Pancreas (tissue), 10 donors: ENCODE data around the gene ASIC2. TPM values are rescaled to one million over a fixed set of nuclear protein-coding genes. Genes with fewer than 3 reads are reported as not detected.

Source experiments
- ATAC-seq, 4 donors: fragments of 200-7000 bp; cut with Tn5 transposase; one replicate each; pipeline versions ENCODE4 v1.8.0 to v1.9.1; 2020; ENCODE audit warnings: mild to moderate bottlenecking in 4 of 4, moderate library complexity in 4 of 4
- DNase-seq, 6 donors: peaks; one replicate each; pipeline ENCODE4 v3.0.0-alpha.2; 2020
- FAIRE-seq: peaks from 2 replicates; lab custom pipeline; 2012; peaks lifted over from hg19 to GRCh38; lab: Jason Lieb, UNC
- H3K27ac ChIP-seq, 4 donors: fragments of 200-600 bp; sonication (generic); 1 replicate in 3 of 4; 2 replicates in 1 of 4; pipeline versions ENCODE4 v1.5.0 to v1.8.0; 2020
- H3K27me3 ChIP-seq, 4 donors: fragments of 200-600 bp; one replicate each; pipeline ENCODE4 v1.8.0; 2021
- H3K36me3 ChIP-seq, 3 donors: fragments of 200-600 bp; sonication (generic) in 1 of 3; one replicate each; pipeline versions ENCODE4 v1.5.0 to v1.8.0; 2020 to 2021
- H3K4me1 ChIP-seq, 3 donors: fragments of 200-600 bp; one replicate each; pipeline ENCODE4 v1.8.0; 2021
- H3K4me3 ChIP-seq, 4 donors: fragments of 200-600 bp; sonication (generic) in 2 of 4; one replicate each; pipeline versions ENCODE4 v1.5.0 to v1.8.0; 2020 to 2021
- H3K9me3 ChIP-seq, 4 donors: fragments of 200-600 bp; one replicate each; pipeline ENCODE4 v1.8.0; 2021
- WGBS, 2 donors: extraction: QIAGEN DNeasy Blood & Tissue Kit; methylation state at CpG; one replicate each; pipeline ENCODE4 v1.1.7; 2013; 5-methylcytosine and 5-hydroxymethylcytosine counted together
- intact Hi-C, 3 donors: fragments of 100-400 bp; cut with DNase I; formaldehyde crosslinking; loops; one replicate each; pipeline versions ENCODE4 v1.11.1 to v1.14.2; 2022
- polyA plus RNA-seq, 2 donors: library from polyadenylated mRNA; stranded (reverse); fragments of 200-250 nt; gene quantifications; one replicate each; pipeline ENCODE4 v1.2.3, GENCODE V29; 2013
- total RNA-seq, 6 donors: library from RNA; stranded (reverse); fragmentation: NEBNext Ultra II Directional in 4 of 6; extraction: Animal tissue kit (Norgen Biotek cat#: 25700) in 4 of 6; gene quantifications; one replicate each; pipeline versions ENCODE4 v1.2.1 to v1.2.4, GENCODE V29; 2021 to 2023
- TF ChIP-seq, protein P1 (sequence below), 4 donors: fragments of 200-600 bp; sonication (generic) in 3 of 4; IDR thresholded peaks; one replicate each; pipeline versions ENCODE4 v1.5.0 to v1.8.0; 2021; ENCODE audit warnings: antibody characterized with exemption in 4 of 4
- donor health status: healthy with polysubstance abuse.
- donor health status: DM: no; HTN: no; CAD: no; lungs with moderate emphysema.
- donor health status: DM: no; HTN: no; CAD: no.
- donor health status: control.
- donor health status: control.
- donor health status: Bipolar disorder and iron deficiency.
- donor health status: DM: yes; HTN: yes; CAD: no.
- donor health status: DM: no; HTN: no; CAD: no.
- donor health status: DM: no; HTN: no; CAD: no.
- donor health status: DM: yes; HTN: yes; CAD: no.

Gene ASIC2
- total and polyA plus RNA-seq, 8 donors = 0.09 to 0.14 (median 0.09) TPM; not detected in 5

DNA sequence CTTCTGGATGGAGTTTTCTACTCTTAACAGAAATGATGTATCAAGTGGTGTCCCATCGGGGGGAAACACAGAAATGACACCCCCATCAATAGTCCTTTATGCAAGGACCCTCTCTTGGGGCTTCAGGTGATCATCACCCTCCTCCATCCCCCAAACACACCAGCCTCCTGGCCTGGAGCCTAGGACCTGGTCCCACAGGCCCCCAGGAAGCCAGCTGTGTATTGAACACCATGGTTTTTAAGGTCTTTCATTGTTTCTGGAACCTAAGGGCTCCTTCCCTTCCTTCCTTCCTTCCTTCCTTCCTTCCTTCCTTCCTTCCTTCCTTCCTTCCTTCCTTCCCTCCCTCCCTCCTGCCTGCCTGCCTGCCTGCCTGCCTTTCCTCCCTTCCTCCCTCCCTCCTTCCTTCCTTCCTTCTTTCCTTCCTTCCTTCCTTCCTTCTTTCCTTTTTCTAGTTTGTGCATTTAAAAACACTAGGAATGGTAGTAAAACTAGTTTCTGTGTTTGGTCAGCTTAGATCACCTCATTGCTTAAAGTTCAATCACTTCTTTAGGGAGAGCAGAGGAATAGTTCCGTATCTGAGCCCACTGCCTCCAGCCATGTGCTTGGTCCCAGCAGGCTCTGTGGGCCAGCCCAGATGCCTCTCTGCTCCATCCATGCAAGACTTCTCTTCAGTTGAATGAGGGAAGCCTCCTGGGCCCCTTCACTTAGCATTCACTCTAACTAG lies 23.6 kb downstream of the ASIC2 start:
- Histone ChIP-seq H3K27me3 (no peaks in the 10 kb centered on the region), H3K36me3 (no peaks in the 10 kb centered on the region), H3K4me3 (no peak overlapping the region), H3K9me3 (no peaks in the 10 kb centered on the region), H3K4me1 (no peaks in the 10 kb centered on the region), H3K27ac (no peak overlapping the region)
- ATAC-seq (no peak), DNase-seq (no peak), FAIRE-seq (no peak)
- 62 to 66% methylated on average over 2 of the region's 2 CpGs for WGBS, 2 donors
- TF ChIP-seq, protein P1, sequence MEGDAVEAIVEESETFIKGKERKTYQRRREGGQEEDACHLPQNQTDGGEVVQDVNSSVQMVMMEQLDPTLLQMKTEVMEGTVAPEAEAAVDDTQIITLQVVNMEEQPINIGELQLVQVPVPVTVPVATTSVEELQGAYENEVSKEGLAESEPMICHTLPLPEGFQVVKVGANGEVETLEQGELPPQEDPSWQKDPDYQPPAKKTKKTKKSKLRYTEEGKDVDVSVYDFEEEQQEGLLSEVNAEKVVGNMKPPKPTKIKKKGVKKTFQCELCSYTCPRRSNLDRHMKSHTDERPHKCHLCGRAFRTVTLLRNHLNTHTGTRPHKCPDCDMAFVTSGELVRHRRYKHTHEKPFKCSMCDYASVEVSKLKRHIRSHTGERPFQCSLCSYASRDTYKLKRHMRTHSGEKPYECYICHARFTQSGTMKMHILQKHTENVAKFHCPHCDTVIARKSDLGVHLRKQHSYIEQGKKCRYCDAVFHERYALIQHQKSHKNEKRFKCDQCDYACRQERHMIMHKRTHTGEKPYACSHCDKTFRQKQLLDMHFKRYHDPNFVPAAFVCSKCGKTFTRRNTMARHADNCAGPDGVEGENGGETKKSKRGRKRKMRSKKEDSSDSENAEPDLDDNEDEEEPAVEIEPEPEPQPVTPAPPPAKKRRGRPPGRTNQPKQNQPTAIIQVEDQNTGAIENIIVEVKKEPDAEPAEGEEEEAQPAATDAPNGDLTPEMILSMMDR (IDR thresholded peaks at IDR 0.05) = no peak
- intact Hi-C loops = no loop called here

DNA sequence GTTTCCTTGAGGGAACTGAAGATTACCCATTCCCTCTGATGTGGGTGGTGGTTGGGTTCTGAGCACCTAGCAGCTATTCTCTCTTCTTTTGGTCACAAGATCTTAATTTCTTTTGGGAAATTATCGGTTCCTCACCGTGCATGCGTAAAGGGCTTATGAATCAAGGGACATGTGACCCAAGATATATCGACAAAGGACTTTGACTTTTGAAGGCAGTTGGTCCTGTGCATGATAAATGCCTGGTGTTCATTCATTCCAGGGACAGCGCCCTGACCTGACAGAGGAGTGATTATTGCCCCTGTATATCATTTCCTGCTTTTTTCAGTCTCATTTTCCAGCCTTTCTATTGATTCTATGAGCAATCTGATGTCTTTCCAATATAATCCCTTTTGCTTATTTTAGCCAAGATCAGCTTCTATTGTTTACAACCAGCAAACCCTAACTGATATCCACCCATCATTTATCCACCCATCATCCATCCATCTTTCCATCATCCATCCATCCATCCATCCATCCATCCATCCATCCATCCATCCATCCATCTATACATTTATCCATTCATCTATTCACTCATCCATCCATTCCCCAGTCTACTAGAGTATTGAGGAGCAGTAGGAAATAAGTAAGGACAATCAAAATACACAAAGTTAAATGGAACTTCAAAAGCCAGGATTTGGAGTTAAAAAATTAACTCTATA lies 25.1 kb downstream of the ASIC2 start:
- ATAC-seq (no peak), FAIRE-seq (no peak), DNase-seq (no peak)
- Histone ChIP-seq H3K36me3 (no peaks in the 10 kb centered on the region), H3K4me1 (no peaks in the 10 kb centered on the region), H3K9me3 (no peaks in the 10 kb centered on the region), H3K27ac (no peak overlapping the region), H3K27me3 (no peaks in the 10 kb centered on the region), H3K4me3 (no peak overlapping the region)
- TF ChIP-seq, protein P1 (IDR thresholded peaks at IDR 0.05) = no peak
- intact Hi-C loops = no loop called here
- WGBS, 2 donors = 54 to 82% methylated on average over 5 of the region's 5 CpGs

DNA sequence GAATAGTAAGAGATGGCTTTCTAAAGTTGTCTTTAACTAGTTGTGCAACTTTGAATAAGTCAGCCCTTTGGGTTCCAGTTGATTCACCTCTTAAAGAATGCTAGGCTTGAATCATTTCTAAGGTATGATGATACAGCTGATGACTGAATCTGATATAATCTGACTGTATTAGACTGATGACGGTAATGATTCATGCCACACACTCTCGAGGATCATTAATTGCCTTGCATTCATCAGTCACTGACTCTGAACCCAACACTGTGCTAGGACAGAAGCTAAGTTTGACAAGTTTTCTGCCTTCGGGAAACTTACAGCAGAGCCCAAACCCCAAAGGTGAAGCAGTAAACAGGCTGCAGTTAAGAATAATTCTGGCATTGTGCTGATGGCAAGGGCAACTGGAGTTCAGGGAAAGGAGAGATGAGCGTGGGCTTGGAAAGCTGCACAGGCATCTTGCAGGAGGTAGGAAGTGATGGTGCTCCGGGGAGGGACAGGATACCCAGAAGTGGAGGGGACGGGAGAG lies 25.8 kb downstream of the ASIC2 start:
- DNase-seq (no peak), ATAC-seq (no peak), FAIRE-seq (no peak)
- 42 to 51% methylated on average over 6 of the region's 6 CpGs for WGBS, 2 donors
- no peak overlapping the region for H3K4me3 ChIP-seq
- TF ChIP-seq, protein P1 (IDR thresholded peaks at IDR 0.05) = no peak
- no peaks in the 10 kb centered on the region for H3K9me3 ChIP-seq
- no peaks in the 10 kb centered on the region for H3K27me3 ChIP-seq
- no peaks in the 10 kb centered on the region for H3K4me1 ChIP-seq
- H3K27ac ChIP-seq = no peak overlapping the region
- intact Hi-C loops = no loop called here
- no peaks in the 10 kb centered on the region for H3K36me3 ChIP-seq

DNA sequence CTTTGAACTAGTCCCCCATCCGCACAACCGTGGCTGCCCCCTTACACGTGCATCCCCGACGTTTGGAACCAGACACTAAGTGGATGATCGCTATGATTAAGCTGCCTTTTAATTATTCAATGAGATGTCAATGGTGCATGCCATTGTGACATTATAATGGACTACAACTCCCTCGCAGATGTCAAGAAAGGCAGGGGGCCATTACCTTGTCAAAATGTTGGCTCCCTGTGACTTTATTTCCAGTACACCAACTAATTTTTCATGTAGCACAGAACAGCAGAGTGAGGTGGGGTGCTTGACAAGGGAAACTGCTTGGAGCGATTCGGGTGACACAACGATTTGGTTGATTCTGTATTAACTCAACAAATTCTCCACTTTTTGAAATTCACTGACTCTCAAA lies 26.5 kb downstream of the ASIC2 start:
- WGBS, 2 donors = 56 to 61% methylated on average over 10 of the region's 10 CpGs
- Histone ChIP-seq H3K9me3 (no peaks in the 10 kb centered on the region), H3K4me1 (no peaks in the 10 kb centered on the region), H3K27me3 (no peaks in the 10 kb centered on the region), H3K4me3 (no peak overlapping the region), H3K27ac (no peak overlapping the region), H3K36me3 (no peaks in the 10 kb centered on the region)
- TF ChIP-seq, protein P1 (IDR thresholded peaks at IDR 0.05) = no peak
- no peak for ATAC-seq
- intact Hi-C loops = no loop called here
- no peak for FAIRE-seq
- no peak for DNase-seq

DNA sequence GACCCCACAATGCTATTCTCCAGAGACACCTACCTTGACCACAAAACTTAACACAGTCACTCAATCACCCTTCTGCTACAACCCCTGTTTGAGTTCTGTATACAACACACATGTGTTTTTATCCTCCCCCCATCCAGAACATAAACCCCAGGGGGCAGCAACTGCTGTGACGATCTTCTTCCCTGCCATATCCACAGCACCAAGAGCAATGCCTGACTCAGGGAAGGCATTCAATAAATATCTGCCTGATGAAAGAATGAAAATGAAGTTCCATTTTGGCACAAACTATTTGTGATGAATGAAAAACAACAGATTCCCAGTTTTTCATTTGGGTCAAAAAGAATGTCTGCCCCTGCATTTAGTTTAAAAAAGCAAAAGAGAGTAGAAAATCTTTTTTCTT lies 27.0 kb downstream of the ASIC2 start:
- ATAC-seq (no peak), DNase-seq (no peak), FAIRE-seq (no peak)
- Histone ChIP-seq H3K4me3 (no peak overlapping the region), H3K9me3 (no peaks in the 10 kb centered on the region), H3K36me3 (no peaks in the 10 kb centered on the region), H3K4me1 (no peaks in the 10 kb centered on the region), H3K27ac (no peak overlapping the region), H3K27me3 (no peaks in the 10 kb centered on the region)
- TF ChIP-seq, protein P1 (IDR thresholded peaks at IDR 0.05) = no peak
- intact Hi-C loops = no loop called here
- 27 to 43% methylated on average over 1 of the region's 1 CpG for WGBS, 2 donors
